Stomach (tissue), 4 donors: ENCODE measurements around the gene ARHGEF1.

Experiments used
- EP300 ChIP-seq: sonication (generic); formaldehyde crosslinking; IDR thresholded peaks from one replicate; pipeline ENCODE4 v1.6.1; 2017; ENCODE audit warnings: antibody characterized with exemption
- POLR2A ChIP-seq, 4 donors: fragments of 450-650 bp; IDR thresholded peaks; one replicate each; pipeline ENCODE4 v1.6.1; 2016; ENCODE audit warnings: antibody characterized with exemption in 4 of 4, control low read depth in 2 of 4, mild to moderate bottlenecking in 1 of 4, moderate library complexity in 1 of 4
- TF ChIP-seq, protein P1 (sequence below), 7 experiments: fragments of 450-650 bp in 4 of 7; fragments of 200-600 bp in 3 of 7; sonication (generic) in 3 of 7; IDR thresholded peaks; one replicate each; pipeline ENCODE4 v1.5.1; 2016 to 2019; ENCODE audit warnings: antibody characterized with exemption in 7 of 7, control low read depth in 2 of 7, mild to moderate bottlenecking in 1 of 7

DNA sequence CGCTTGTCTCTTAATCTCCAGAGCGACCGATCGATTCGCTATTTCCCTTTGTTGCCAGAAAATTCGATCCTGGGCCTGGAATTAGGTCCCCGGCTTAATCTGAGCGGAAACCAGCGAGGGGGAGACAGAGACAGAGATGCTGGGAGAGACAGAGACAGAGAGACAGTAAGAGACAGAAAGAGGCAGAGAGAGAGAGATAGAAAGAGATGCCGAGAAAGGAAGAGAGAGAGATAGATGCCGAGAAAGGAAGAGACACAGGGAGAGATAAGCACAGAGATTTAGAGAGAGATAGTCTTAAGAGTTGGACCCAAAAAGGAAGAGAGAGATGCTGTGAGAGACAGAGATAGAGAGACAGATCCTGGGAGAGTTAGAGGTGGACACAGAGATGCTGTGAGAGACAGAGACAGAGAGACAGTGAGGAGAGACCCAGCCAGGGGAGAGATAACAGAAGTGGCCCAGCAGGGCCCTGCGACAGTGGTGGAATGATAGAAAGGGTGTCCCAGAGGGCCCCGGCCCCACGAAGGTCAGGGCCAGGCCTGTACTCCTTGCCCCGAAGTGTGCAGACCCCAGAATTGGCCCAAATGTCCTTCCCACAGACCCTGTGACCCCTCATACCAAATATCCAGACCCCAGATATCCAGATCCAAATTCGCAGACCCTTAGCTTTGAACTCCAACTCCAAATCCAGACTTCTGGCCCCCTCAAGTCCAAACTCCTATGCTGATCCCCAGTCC lies 43.9 kb downstream of the ARHGEF1 start:
- TF ChIP-seq POLR2A (IDR thresholded peaks at IDR 0.05) (no peak), EP300 (no peak)
- TF ChIP-seq, protein P1, sequence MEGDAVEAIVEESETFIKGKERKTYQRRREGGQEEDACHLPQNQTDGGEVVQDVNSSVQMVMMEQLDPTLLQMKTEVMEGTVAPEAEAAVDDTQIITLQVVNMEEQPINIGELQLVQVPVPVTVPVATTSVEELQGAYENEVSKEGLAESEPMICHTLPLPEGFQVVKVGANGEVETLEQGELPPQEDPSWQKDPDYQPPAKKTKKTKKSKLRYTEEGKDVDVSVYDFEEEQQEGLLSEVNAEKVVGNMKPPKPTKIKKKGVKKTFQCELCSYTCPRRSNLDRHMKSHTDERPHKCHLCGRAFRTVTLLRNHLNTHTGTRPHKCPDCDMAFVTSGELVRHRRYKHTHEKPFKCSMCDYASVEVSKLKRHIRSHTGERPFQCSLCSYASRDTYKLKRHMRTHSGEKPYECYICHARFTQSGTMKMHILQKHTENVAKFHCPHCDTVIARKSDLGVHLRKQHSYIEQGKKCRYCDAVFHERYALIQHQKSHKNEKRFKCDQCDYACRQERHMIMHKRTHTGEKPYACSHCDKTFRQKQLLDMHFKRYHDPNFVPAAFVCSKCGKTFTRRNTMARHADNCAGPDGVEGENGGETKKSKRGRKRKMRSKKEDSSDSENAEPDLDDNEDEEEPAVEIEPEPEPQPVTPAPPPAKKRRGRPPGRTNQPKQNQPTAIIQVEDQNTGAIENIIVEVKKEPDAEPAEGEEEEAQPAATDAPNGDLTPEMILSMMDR (IDR thresholded peaks at IDR 0.05), result no peak
